ENCODE data around the gene ZNF562.
"Not testable (repeated sequence)": the region's sequence is repeated elsewhere in the genome, so short reads cannot be mapped to it uniquely, and the experiment has no call there.

The ZNF562 gene

GRCh38 chr19:9674663-9675357 is at the start of gene ZNF562:
Gene ZNF562, minus strand, starts transcription at chr19:9675100. Its CDS starts 14,356 bp downstream, at chr19:9660744.
- peak; percentile 57 to 58 for DNase-seq (ENCODE audit: low read depth in 2 of 2, low spot score in 1 of 2)

DNA sequence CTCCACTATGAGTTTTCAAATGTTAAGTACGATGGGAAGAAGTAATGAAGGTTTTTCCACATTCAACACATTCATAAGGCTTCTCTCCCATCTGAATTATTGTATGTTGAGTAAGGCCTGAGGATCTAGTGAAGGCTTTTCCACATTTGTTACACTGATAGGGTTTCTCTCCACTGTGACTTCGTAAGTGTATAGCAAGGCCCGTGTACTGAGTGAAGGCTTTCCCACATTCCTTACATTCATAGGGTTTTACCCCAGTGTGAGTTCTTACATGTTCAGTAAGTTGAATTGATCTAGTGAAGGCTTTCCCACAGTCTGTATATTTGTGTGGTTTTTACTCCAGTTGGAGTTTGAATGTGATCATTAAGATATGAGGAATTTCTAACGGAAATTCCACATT is 49.3 kb upstream of the ZNF562 start:
- DNase-seq (ENCODE audit: low read depth in 2 of 2, low spot score in 1 of 2): no peak

GRCh38 chr19:9721861-9722260 is 47.0 kb upstream of the ZNF562 start:
- no peak for DNase-seq (ENCODE audit: low read depth in 2 of 2, low spot score in 1 of 2)

GRCh38 chr19:9720541-9720940 is 45.6 kb upstream of the ZNF562 start:
- no peak for DNase-seq (ENCODE audit: low read depth in 2 of 2, low spot score in 1 of 2)

GRCh38 chr19:9711815-9712214 is 36.9 kb upstream of the ZNF562 start:
- DNase-seq (ENCODE audit: low read depth in 2 of 2, low spot score in 1 of 2): no peak

DNA sequence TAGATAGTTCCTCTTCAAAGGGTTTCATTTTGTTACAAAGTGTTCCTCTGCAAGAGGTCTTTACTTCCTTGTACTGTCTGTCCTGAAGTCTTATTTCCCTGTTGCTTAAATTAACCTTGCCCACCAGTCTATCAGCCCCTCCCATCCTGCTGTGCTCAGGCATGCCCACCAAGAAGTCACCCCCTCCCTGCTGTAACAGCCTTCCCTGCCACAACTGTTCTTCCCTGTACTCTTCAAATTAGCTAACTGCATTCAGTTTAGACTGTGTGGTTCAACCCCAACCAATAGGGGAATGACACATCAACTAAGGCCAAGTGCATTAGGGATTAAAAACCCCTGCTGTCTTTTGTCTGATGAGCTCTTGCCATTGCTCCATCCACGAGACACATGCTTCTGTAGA is 34.4 kb upstream of the ZNF562 start:
- DNase-seq (ENCODE audit: low read depth in 2 of 2, low spot score in 1 of 2): no peak

DNA sequence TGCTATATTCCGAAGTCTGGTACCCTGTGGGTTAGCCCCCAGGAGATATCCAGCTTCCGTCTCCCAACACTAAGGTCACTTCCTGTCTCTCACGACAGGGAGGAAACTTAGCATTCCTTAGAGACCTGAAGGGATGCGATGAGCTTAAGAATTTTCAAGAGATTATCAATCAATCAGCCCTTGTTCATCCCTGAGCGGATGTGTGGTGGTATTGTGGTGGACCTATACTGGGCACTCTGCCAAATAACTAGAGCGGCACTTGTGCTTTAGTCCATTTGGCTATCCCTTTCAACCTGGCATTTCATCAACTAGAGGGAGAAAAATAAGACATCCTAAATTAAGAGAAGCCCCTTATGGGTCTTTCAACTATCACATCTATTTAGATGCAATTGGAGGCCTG is 30.9 kb upstream of the ZNF562 start:
- DNase-seq (ENCODE audit: low read depth in 2 of 2, low spot score in 1 of 2): no peak

DNA sequence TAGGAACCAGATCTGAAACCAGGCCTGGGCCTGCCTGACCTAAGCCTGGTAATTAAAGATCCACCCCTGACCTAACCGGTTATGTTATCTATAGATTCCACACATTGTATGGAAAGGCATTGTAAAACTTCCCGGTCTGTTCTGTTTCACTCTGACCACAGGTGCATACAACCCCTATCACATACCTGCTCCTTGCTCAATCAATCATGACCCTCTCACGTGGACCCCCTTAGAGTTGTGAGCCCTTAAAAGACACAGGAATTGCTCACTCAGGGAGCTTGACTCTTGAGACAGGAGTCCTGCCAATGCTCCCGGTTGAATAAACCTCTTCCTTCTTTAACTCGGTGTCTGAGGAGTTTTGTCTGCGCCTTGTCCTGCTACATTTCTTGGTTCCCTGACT is 27.3 kb upstream of the ZNF562 start:
- no peak for DNase-seq (ENCODE audit: low read depth in 2 of 2, low spot score in 1 of 2)

- no peak for DNase-seq (ENCODE audit: low read depth in 2 of 2, low spot score in 1 of 2)
Observed at GRCh38 chr19:9700229-9700981, 25.5 kb upstream of the ZNF562 start.

DNA sequence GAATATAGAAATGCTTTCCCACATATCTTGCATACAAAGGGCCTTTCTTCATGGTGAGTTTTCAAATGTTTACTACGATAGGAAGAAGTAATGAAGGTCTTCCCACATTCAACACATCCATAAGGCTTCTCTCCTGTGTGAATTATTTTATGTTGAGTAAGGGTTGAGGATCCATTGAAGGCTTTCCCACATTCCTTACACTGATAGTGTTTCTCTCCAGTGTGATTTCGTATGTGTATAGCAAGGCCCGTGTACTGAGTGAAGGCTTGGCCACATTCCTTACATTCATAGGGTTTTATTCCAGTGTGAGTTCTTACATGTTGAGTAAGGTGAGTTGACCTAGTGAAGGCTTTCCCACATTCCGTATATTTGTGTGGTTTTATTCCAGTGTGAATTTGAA is 15.4 kb upstream of the ZNF562 start:
- not testable (repeated sequence) for DNase-seq (ENCODE audit: low read depth in 2 of 2, low spot score in 1 of 2)

GRCh38 chr19:9679996-9680395 is 5.1 kb upstream of the ZNF562 start:
- DNase-seq (ENCODE audit: low read depth in 2 of 2, low spot score in 1 of 2): not testable (repeated sequence)

DNA sequence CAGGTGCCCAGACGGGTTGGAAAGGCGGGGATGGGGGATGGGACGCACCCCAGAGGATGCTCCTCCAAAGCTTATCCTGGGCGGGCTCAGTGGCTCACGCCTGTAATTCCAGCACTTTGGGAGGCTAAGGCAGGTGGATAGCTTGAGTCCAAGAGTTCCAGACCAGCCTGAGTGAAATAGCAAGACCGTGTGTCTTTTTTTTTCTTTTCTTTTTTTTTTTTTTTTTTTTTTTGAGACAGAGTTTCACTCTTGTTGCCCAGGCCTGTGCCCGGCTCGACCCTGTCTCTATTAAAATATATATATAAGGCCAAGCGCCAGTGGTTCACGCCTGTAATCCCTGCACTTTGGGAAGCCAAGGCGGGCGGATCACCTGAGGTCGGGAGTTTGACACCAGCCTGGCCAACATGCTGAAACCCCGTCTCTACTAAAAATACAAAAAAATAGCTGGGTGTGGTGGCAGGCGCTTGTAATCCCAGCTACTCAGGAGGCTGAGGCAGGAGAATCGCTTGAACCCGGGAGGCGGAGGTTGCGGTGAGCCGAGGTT is 530 bp upstream of the ZNF562 start:
- not testable (repeated sequence) for DNase-seq (ENCODE audit: low read depth in 2 of 2, low spot score in 1 of 2)

GRCh38 chr19:9673912-9674662 is 813 bp downstream of the ZNF562 start:
- DNase-seq (ENCODE audit: low read depth in 2 of 2, low spot score in 1 of 2): no peak

DNA sequence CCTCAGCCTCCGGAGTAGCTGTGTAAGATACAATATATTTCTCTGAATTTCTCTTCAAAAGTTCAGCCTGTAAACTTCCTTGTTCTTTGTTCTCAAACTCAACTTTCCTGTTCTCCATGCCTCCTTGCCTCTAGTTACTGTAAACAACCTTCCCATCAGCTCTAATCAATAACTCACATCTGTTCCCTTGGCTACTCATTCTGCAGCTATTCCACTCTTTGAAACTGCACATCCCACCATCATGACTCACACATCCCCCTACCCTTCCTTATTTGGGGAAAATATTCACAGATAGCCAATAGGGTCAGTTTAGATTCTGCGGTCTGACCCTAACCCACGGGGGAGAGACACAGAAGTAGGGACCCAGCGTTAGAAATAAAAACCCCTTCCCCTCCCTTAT is 2.0 kb downstream of the ZNF562 start:
- no peak for DNase-seq (ENCODE audit: low read depth in 2 of 2, low spot score in 1 of 2)

DNA sequence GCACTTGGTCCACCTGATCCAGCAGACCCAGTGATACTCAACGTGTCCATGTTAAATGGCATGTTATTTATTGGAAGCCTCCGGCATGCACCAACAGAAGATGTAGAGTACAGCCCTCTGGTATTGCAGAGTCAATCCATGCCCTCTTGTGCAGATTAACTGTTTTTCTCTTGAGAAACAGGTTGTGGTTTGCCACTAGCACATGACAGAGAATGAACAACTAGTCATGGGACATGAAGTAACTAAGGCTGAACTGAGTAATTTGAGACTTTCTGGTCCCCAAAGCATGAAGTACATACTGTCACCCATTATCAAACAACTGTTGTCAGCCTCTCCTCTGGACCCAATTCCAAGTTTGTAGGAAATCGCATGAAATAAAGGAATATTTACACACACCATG is 3.2 kb downstream of the ZNF562 start:
- DNase-seq (ENCODE audit: low read depth in 2 of 2, low spot score in 1 of 2): no peak

DNA sequence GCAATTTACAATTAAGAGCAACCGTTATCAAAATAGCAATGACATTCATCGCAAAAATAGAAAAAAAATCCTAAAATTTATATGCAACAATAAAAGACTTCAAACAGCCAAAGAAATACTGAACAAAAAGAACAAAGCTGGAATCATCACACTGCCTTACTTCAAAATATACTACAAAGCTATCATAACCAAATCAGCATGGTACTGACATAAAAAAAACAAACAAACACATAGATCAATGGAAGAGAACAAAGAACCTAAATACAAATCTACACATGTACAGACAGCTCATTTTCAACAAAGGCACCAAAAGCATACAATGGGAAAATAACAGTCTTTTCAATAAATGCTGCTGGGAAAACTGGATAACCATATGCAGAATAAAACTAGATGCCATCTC is 6.4 kb downstream of the ZNF562 start:
- no peak for DNase-seq (ENCODE audit: low read depth in 2 of 2, low spot score in 1 of 2)

- no peak for DNase-seq (ENCODE audit: low read depth in 2 of 2, low spot score in 1 of 2)
Observed at GRCh38 chr19:9667898-9668297, 7.0 kb downstream of the ZNF562 start.

DNA sequence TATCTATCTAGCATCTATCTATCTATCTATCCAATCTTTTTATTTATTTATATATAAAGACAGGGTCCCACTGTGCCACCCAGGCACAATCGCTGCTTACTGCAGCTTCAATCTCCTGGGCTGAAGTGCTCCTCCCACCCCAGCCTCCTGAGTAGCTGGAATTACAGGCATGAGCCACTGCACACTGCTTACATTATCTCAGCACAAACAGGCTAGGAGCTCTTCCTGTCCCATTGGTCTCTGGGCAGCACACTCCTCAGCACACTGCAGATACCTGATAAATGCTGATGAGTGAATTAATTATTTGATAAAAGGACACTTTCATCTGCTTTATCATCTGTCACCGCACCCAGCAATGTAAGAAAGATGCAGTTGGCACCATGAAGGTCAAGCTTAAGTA is 16.1 kb downstream of the ZNF562 start:
- no peak for DNase-seq (ENCODE audit: low read depth in 2 of 2, low spot score in 1 of 2)

- DNase-seq (ENCODE audit: low read depth in 2 of 2, low spot score in 1 of 2): not testable (repeated sequence)
Observed at GRCh38 chr19:9653066-9653555, 21.8 kb downstream of the ZNF562 start.

DNA sequence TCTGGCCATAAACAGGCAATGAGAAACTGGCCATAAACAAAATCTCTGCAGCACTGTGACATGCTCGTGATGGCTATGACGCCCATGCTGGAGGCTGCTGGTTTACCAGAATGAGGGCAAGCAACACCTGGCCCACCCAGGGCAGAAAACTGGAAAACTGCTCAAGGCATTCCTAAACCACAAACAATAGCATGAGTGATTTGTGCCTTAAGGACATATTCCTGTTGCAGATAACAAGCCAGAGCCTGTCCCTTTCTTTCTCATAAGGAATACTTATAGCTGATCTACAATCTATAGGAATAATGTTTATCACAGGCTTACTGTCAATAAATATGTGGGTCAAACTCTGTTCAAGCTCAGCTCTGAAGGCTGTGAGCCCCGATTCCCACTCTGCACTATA is 23.4 kb downstream of the ZNF562 start:
- not testable (repeated sequence) for DNase-seq (ENCODE audit: low read depth in 2 of 2, low spot score in 1 of 2)

DNA sequence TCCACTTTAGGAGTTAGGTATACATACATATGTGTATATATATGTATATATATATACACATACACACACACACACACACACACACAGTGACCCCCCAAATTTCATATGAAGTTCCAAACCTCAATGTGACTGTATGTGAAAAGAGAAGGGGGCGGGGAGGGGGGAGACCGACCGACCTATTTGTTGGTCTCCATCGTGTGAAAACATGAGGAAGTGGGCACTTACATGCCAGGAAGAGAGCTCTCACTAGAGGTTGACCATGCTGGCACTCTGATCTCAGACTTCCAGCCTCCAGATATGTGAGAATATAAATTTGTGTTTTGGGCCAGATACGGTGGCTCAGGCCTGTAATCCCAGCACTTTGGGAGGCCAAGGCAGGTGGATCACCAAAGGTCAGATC is 24.6 kb downstream of the ZNF562 start:
- DNase-seq (ENCODE audit: low read depth in 2 of 2, low spot score in 1 of 2): no peak

- DNase-seq (ENCODE audit: low read depth in 2 of 2, low spot score in 1 of 2): no peak
Observed at GRCh38 chr19:9645472-9645871, 29.4 kb downstream of the ZNF562 start.

All from stimulated activated CD8-positive, alpha-beta memory T cell treated with anti-CD3 and anti-CD28 coated beads, Interleukin-4, amount 100 ng/mL, for 1 hour (primary cell).